Liver (tissue), 9 donors: ENCODE data around the gene FURIN. TPM values are rescaled to one million over a fixed set of nuclear protein-coding genes. Genes with fewer than 3 reads are reported as not detected.

Experiments used
- DNase-seq: peaks from one replicate; pipeline ENCODE4 v3.0.0-alpha.2; 2017; ENCODE audit warnings: low spot score
- H3K27ac ChIP-seq, 2 donors: one replicate each; pipeline ENCODE4 v1.7.0; 2013; ENCODE audit warnings: inconsistent platforms in 2 of 2, low read length in 2 of 2, control low read depth in 1 of 2, low read depth in 1 of 2, mild to moderate bottlenecking in 1 of 2
- H3K27me3 ChIP-seq, 4 donors: one replicate each; pipeline versions ENCODE4 v1.6.1 to v1.7.0; 2013; ENCODE audit warnings: low read length in 3 of 4, inconsistent platforms in 1 of 4, mild to moderate bottlenecking in 1 of 4, moderate library complexity in 1 of 4; ENCODE audit not compliant: control insufficient read depth in 4 of 4, insufficient read depth in 4 of 4
- H3K36me3 ChIP-seq, 4 donors: one replicate each; pipeline versions ENCODE4 v1.6.1 to v1.7.0; 2013; ENCODE audit warnings: low read length in 3 of 4, mild to moderate bottlenecking in 3 of 4, low read depth in 1 of 4, moderate library complexity in 1 of 4; ENCODE audit not compliant: control insufficient read depth in 4 of 4, insufficient read depth in 3 of 4
- H3K4me1 ChIP-seq, 4 donors: one replicate each; pipeline versions ENCODE4 v1.6.1 to v1.7.0; 2013; ENCODE audit warnings: low read length in 3 of 4, mild to moderate bottlenecking in 3 of 4, moderate library complexity in 1 of 4; ENCODE audit not compliant: control insufficient read depth in 4 of 4, insufficient read depth in 4 of 4
- H3K4me3 ChIP-seq, 3 donors: one replicate each; pipeline versions ENCODE4 v1.6.1 to v1.7.0; 2013; ENCODE audit warnings: low read length in 3 of 3, control low read depth in 1 of 3, low read depth in 1 of 3, mild to moderate bottlenecking in 1 of 3
- H3K9ac ChIP-seq, 2 donors: one replicate each; pipeline ENCODE4 v1.7.0; 2013; ENCODE audit warnings: low read length in 2 of 2, mild to moderate bottlenecking in 2 of 2, moderate library complexity in 2 of 2, control low read depth in 1 of 2, low read depth in 1 of 2
- H3K9me3 ChIP-seq, 4 donors: one replicate each; pipeline versions ENCODE4 v1.6.1 to v1.7.0; 2013; ENCODE audit warnings: low read length in 3 of 4; ENCODE audit not compliant: control insufficient read depth in 4 of 4
- CTCF ChIP-seq: fragments of 150-350 bp; IDR thresholded peaks from 2 replicates; pipeline ENCODE4 v1.5.1; 2017; ENCODE audit warnings: improper control_type of control experiment, low read depth, low read length; ENCODE audit not compliant: missing input control
- EGR1 ChIP-seq, 2 donors: IDR thresholded peaks; 2 replicates each; pipeline ENCODE4 v1.6.1; 2016 to 2018; ENCODE audit warnings: antibody characterized with exemption in 2 of 2, low read depth in 2 of 2
- FOXA1 ChIP-seq: IDR thresholded peaks from 2 replicates; pipeline ENCODE4 v1.6.1; 2016; ENCODE audit warnings: antibody characterized with exemption
- FOXA2 ChIP-seq: IDR thresholded peaks from 2 replicates; pipeline ENCODE4 v1.6.1; 2016; ENCODE audit warnings: antibody characterized with exemption
- GABPA ChIP-seq, 2 donors: IDR thresholded peaks in 1 of 2; conservative IDR thresholded peaks in 1 of 2; 2 replicates each; pipeline ENCODE4 v1.6.1; 2016; ENCODE audit warnings: antibody characterized with exemption in 2 of 2, mild to moderate bottlenecking in 1 of 2, moderate library complexity in 1 of 2
- HNF4A ChIP-seq, 2 donors: conservative IDR thresholded peaks; 2 replicates each; pipeline ENCODE4 v1.6.1; 2016; ENCODE audit warnings: antibody characterized with exemption in 2 of 2, mild to moderate bottlenecking in 2 of 2
- HNF4G ChIP-seq: IDR thresholded peaks from 2 replicates; pipeline ENCODE4 v1.6.1; 2016; ENCODE audit warnings: antibody characterized with exemption
- JUND ChIP-seq, 2 donors: IDR thresholded peaks; 2 replicates each; pipeline ENCODE4 v1.6.1; 2016; ENCODE audit warnings: antibody characterized with exemption in 2 of 2
- NR2F2 ChIP-seq: IDR thresholded peaks from 2 replicates; pipeline ENCODE4 v1.6.1; 2016; ENCODE audit warnings: antibody characterized with exemption
- RAD21 ChIP-seq, 2 donors: IDR thresholded peaks; 2 replicates each; pipeline ENCODE4 v1.6.1; 2016; ENCODE audit warnings: antibody characterized with exemption in 2 of 2, mild to moderate bottlenecking in 2 of 2
- REST ChIP-seq: IDR thresholded peaks from 2 replicates; pipeline ENCODE4 v1.6.1; 2016; ENCODE audit warnings: antibody characterized with exemption, mild to moderate bottlenecking
- RXRA ChIP-seq, 2 donors: IDR thresholded peaks; 2 replicates each; pipeline ENCODE4 v1.6.1; 2017 to 2018; ENCODE audit warnings: antibody characterized with exemption in 2 of 2, mild to moderate bottlenecking in 1 of 2
- SP1 ChIP-seq: IDR thresholded peaks from 2 replicates; pipeline ENCODE4 v1.6.1; 2018; ENCODE audit warnings: antibody characterized with exemption, mild to moderate bottlenecking
- TAF1 ChIP-seq: conservative IDR thresholded peaks from 2 replicates; pipeline ENCODE4 v1.6.1; 2016; ENCODE audit warnings: antibody characterized with exemption, mild to moderate bottlenecking
- YY1 ChIP-seq: IDR thresholded peaks from 2 replicates; pipeline ENCODE4 v1.6.1; 2016; ENCODE audit warnings: antibody characterized with exemption, mild to moderate bottlenecking
- WGBS: extraction: QIAGEN DNeasy Blood & Tissue Kit; methylation state at CpG from one replicate; pipeline ENCODE4 v1.1.7; 2013; 5-methylcytosine and 5-hydroxymethylcytosine counted together
- polyA plus RNA-seq, 2 donors: library from polyadenylated mRNA; stranded (reverse) in 1 of 2; unstranded in 1 of 2; fragments of 200-250 nt in 1 of 2; fragments of >200 nt in 1 of 2; fragmentation: Nextera tagmentation in 1 of 2; extraction: Ambion mirVana in 1 of 2; gene quantifications; one replicate each; pipeline versions ENCODE4 v1.2.1 to v1.2.3, GENCODE V29; 2013 to 2015
- total RNA-seq, 2 donors: library from RNA; depleted of rRNA; stranded (reverse); fragments of >200 nt; gene quantifications; one replicate each; pipeline ENCODE4 v1.2.3, GENCODE V29; 2014
- TF ChIP-seq, protein P1 (sequence below): IDR thresholded peaks from 2 replicates; pipeline ENCODE4 v1.6.1; 2016; ENCODE audit warnings: antibody characterized with exemption
- TF ChIP-seq, protein P2 (sequence below): IDR thresholded peaks from 2 replicates; pipeline ENCODE4 v1.6.1; 2016; ENCODE audit warnings: antibody characterized with exemption
- TF ChIP-seq, protein P3 (sequence below): IDR thresholded peaks from 2 replicates; pipeline ENCODE4 v1.6.1; 2016; ENCODE audit warnings: antibody characterized with exemption
- donor health status: healthy.
- donor health status: healthy.
- donor health status: healthy.
- donor health status: healthy.
- donor health status: healthy.

The FURIN gene
- total and polyA plus RNA-seq, 4 donors, result 102 to 258 (median 164) TPM

- Histone ChIP-seq H3K27ac (peak overlapping the region; percentile 93 to 94), H3K27me3 (no peaks in the 10 kb centered on the region), H3K9me3 (no peaks in the 10 kb centered on the region), H3K36me3 (no peaks in the 10 kb centered on the region), H3K4me1 (peaks cover 0 to 34% (median 18%) of the 10 kb centered on the region in 4 donors), H3K9ac (peak overlapping the region; percentile 51 to 97), H3K4me3 (peak overlapping the region; percentile 55 to 83 (median 67))
- no peak for TF ChIP-seq GABPA (IDR thresholded peaks at IDR 0.05 in 1 of 2, conservative IDR thresholded peaks at IDR 0.05 in 1 of 2)
- TF ChIP-seq, protein P1, sequence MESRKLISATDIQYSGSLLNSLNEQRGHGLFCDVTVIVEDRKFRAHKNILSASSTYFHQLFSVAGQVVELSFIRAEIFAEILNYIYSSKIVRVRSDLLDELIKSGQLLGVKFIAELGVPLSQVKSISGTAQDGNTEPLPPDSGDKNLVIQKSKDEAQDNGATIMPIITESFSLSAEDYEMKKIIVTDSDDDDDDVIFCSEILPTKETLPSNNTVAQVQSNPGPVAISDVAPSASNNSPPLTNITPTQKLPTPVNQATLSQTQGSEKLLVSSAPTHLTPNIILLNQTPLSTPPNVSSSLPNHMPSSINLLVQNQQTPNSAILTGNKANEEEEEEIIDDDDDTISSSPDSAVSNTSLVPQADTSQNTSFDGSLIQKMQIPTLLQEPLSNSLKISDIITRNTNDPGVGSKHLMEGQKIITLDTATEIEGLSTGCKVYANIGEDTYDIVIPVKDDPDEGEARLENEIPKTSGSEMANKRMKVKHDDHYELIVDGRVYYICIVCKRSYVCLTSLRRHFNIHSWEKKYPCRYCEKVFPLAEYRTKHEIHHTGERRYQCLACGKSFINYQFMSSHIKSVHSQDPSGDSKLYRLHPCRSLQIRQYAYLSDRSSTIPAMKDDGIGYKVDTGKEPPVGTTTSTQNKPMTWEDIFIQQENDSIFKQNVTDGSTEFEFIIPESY, result no peak
- TF ChIP-seq FOXA2, result no peak
- no peak for TF ChIP-seq EGR1 (IDR thresholded peaks at IDR 0.05; ENCODE audit: low read depth in 2 of 2)
- TF ChIP-seq JUND (IDR thresholded peaks at IDR 0.05), result no peak
- TF ChIP-seq SP1, result no peak
- TF ChIP-seq RAD21 (IDR thresholded peaks at IDR 0.05), result no peak
- TF ChIP-seq CTCF, result no peak
- no peak for TF ChIP-seq FOXA1
- no peak for TF ChIP-seq YY1
- no peak for TF ChIP-seq RXRA (IDR thresholded peaks at IDR 0.05)
- TF ChIP-seq HNF4A (conservative IDR thresholded peaks at IDR 0.05), result no peak
- no peak for TF ChIP-seq NR2F2
- no peak for TF ChIP-seq HNF4G
- TF ChIP-seq, protein P2, sequence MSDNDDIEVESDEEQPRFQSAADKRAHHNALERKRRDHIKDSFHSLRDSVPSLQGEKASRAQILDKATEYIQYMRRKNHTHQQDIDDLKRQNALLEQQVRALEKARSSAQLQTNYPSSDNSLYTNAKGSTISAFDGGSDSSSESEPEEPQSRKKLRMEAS, result no peak
- TF ChIP-seq, protein P3, sequence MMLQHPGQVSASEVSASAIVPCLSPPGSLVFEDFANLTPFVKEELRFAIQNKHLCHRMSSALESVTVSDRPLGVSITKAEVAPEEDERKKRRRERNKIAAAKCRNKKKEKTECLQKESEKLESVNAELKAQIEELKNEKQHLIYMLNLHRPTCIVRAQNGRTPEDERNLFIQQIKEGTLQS, result no peak
- TF ChIP-seq REST, result no peak
- no peak for TF ChIP-seq TAF1
- 35% methylated on average over 21 of the region's 21 CpGs for WGBS
- DNase-seq, result no peak
Measured at GRCh38 chr15:90929246-90930019, 61.0 kb downstream of the FURIN start.
